Tibial nerve (tissue), 4 donors: ENCODE results near the gene NR2F6. TPM values are rescaled to one million over a fixed set of nuclear protein-coding genes. Genes with fewer than 3 reads are reported as not detected.
A peak's percentile ranks its signal among the peaks of the same experiment; 100 is the strongest.

Experiments
- DNase-seq, 2 donors: peaks; one replicate each; pipeline ENCODE4 v3.0.0-alpha.2; 2019; ENCODE audit warnings: low spot score in 2 of 2
- H3K27ac ChIP-seq, 4 donors: fragments of 200-600 bp; sonication (generic) in 3 of 4; one replicate each; pipeline ENCODE4 v1.5.1; 2017 to 2019; ENCODE audit warnings: mild to moderate bottlenecking in 1 of 4
- H3K27me3 ChIP-seq, 2 donors: fragments of 200-600 bp; sonication (generic) in 1 of 2; one replicate each; pipeline versions ENCODE4 v1.5.1 to v1.6.0; 2017 to 2019
- H3K36me3 ChIP-seq, 3 donors: fragments of 200-600 bp; sonication (generic); one replicate each; pipeline ENCODE4 v1.5.1; 2018 to 2019
- H3K4me1 ChIP-seq, 4 donors: fragments of 200-600 bp; sonication (generic) in 3 of 4; one replicate each; pipeline ENCODE4 v1.5.1; 2017 to 2019
- H3K4me3 ChIP-seq, 4 donors: fragments of 200-600 bp; sonication (generic) in 3 of 4; one replicate each; pipeline ENCODE4 v1.5.1; 2017 to 2019; ENCODE audit warnings: mild to moderate bottlenecking in 1 of 4, moderate library complexity in 1 of 4
- H3K9me3 ChIP-seq, 4 donors: fragments of 200-600 bp; sonication (generic) in 3 of 4; one replicate each; pipeline ENCODE4 v1.5.1; 2017 to 2019
- EP300 ChIP-seq, 2 donors: sonication (generic); formaldehyde crosslinking; IDR thresholded peaks; one replicate each; pipeline ENCODE4 v1.6.1; 2017; ENCODE audit warnings: antibody characterized with exemption in 2 of 2, mild to moderate bottlenecking in 1 of 2
- POLR2A ChIP-seq, 2 donors: fragments of 450-650 bp; IDR thresholded peaks; one replicate each; pipeline ENCODE4 v1.6.1; 2017; ENCODE audit warnings: antibody characterized with exemption in 2 of 2, mild to moderate bottlenecking in 2 of 2, moderate library complexity in 2 of 2
- WGBS, 2 donors: methylation state at CpG; one replicate each; pipeline ENCODE4 v1.1.5; 2018; 5-methylcytosine and 5-hydroxymethylcytosine counted together
- total RNA-seq, 4 donors: library from RNA; depleted of rRNA; stranded (reverse); fragments of >200 nt; gene quantifications; one replicate each; pipeline ENCODE4 v1.1.0, GENCODE V29; 2016
- TF ChIP-seq, protein P1 (sequence below), 5 experiments: fragments of 200-600 bp in 3 of 5; fragments of 450-650 bp in 2 of 5; sonication (generic) in 3 of 5; IDR thresholded peaks; one replicate each; pipeline ENCODE4 v1.5.1; 2016 to 2019; ENCODE audit warnings: antibody characterized with exemption in 5 of 5, mild to moderate bottlenecking in 3 of 5, moderate library complexity in 2 of 5

The NR2F6 gene
- total RNA-seq, 4 donors from 2014 or later, result 30.0 to 46.0 (median 39.5) TPM

DNA sequence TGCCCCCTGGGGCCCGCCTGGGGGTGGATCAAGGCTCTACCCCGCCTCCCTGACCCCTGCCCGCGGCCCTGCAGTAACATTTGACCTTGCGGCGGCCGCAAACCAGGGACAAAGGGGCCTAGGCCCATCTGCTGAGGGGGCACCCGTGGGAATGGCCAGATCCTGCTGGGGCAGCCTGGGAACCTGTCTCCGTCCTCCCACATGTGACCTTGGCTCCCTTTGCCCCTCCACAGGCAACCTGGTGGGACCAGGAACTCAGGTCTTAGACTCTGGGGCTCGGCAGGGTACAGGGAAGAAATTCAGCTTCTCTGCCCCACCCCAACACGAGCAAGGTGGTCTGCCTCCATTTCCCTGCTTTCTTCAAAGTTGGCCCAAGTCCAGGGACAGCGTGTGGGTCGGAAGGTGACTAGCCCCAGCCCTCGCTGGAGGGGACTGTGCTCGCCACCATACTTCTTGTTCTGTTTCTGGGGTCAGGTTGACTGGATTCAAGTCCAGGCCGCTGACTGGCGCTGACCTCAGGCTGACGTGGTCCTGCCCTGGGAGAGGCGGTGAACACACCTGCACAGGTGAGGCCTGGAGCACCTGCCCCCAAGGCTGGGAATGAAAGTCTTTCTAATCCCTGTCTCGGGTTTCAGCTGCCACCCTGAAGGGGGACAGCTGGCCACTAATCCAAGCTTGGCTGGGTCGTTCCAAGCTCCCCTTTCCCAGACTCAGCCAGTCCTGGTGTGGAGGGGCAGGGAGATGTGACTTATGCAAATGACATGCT, 2.5 kb upstream of the NR2F6 start:
- peaks cover 0 to 45% (median 21%) of the 10 kb centered on the region in 4 donors for H3K4me1 ChIP-seq
- H3K9me3 ChIP-seq, result no peaks in the 10 kb centered on the region
- WGBS, 2 donors, result 53 to 58% methylated on average over 20 to 21 of the region's 21 CpGs
- no peak overlapping the region for H3K4me3 ChIP-seq
- H3K36me3 ChIP-seq, result no peaks in the 10 kb centered on the region
- no peaks in the 10 kb centered on the region for H3K27me3 ChIP-seq
- DNase-seq, result no peak
- peak overlapping the region in 3 of 4 donors; percentile 52 to 86 (median 64) for H3K27ac ChIP-seq
- TF ChIP-seq, protein P1, sequence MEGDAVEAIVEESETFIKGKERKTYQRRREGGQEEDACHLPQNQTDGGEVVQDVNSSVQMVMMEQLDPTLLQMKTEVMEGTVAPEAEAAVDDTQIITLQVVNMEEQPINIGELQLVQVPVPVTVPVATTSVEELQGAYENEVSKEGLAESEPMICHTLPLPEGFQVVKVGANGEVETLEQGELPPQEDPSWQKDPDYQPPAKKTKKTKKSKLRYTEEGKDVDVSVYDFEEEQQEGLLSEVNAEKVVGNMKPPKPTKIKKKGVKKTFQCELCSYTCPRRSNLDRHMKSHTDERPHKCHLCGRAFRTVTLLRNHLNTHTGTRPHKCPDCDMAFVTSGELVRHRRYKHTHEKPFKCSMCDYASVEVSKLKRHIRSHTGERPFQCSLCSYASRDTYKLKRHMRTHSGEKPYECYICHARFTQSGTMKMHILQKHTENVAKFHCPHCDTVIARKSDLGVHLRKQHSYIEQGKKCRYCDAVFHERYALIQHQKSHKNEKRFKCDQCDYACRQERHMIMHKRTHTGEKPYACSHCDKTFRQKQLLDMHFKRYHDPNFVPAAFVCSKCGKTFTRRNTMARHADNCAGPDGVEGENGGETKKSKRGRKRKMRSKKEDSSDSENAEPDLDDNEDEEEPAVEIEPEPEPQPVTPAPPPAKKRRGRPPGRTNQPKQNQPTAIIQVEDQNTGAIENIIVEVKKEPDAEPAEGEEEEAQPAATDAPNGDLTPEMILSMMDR (IDR thresholded peaks at IDR 0.05), result no peak
- TF ChIP-seq EP300 (IDR thresholded peaks at IDR 0.05), result no peak
- no peak for TF ChIP-seq POLR2A (IDR thresholded peaks at IDR 0.05)

DNA sequence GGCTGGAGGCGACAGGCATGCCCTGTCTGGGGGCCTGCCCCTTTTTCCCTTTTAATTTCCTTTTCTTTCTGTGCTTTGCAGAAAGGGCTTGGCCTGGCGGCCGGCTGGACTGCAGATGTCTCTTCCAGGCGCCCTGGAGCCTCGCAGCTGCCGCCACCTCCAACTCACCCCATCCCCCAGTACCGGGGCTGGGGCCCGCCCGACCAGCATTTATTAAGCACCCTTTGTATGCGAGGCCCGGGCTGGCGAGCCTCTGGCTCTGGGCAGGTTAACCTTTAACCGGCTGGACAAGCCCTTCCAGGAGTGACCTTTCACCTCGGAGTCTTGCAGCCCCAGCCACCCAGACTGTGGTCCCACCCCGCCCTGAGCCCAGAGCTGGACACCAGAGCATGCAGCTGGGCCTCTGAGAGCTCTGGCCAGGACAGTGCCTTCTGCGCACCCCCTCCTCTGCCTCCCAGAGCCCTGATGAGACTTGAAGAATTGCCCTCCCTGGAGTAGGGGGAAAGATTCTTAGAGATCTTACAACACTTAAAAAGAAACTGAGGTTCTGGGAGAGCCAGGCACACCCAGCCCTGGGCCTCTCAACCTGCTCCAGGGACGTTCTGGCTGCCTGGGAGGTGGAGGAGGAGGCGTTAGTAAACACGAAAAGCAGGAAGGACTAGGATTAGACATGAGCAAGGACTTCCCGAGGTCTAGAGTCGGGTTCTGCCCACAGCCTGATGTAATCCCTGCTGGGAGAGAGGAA, 1.1 kb upstream of the NR2F6 start:
- WGBS, 2 donors, result 9 to 15% methylated on average over 20 of the region's 21 CpGs
- peak overlapping the region; percentile 52 to 76 (median 66) for H3K4me3 ChIP-seq
- peaks cover 0 to 59% (median 34%) of the 10 kb centered on the region in 4 donors for H3K4me1 ChIP-seq
- TF ChIP-seq, protein P1 (IDR thresholded peaks at IDR 0.05), result no peak
- TF ChIP-seq POLR2A (IDR thresholded peaks at IDR 0.05) (no peak), EP300 (IDR thresholded peaks at IDR 0.05) (no peak)
- DNase-seq, result peak in 1 of 2 donors; percentile 28
- H3K27ac ChIP-seq, result peak overlapping the region; percentile 39 to 93 (median 86)
- H3K9me3 ChIP-seq, result no peaks in the 10 kb centered on the region
- H3K27me3 ChIP-seq, result no peaks in the 10 kb centered on the region
- no peaks in the 10 kb centered on the region for H3K36me3 ChIP-seq

DNA sequence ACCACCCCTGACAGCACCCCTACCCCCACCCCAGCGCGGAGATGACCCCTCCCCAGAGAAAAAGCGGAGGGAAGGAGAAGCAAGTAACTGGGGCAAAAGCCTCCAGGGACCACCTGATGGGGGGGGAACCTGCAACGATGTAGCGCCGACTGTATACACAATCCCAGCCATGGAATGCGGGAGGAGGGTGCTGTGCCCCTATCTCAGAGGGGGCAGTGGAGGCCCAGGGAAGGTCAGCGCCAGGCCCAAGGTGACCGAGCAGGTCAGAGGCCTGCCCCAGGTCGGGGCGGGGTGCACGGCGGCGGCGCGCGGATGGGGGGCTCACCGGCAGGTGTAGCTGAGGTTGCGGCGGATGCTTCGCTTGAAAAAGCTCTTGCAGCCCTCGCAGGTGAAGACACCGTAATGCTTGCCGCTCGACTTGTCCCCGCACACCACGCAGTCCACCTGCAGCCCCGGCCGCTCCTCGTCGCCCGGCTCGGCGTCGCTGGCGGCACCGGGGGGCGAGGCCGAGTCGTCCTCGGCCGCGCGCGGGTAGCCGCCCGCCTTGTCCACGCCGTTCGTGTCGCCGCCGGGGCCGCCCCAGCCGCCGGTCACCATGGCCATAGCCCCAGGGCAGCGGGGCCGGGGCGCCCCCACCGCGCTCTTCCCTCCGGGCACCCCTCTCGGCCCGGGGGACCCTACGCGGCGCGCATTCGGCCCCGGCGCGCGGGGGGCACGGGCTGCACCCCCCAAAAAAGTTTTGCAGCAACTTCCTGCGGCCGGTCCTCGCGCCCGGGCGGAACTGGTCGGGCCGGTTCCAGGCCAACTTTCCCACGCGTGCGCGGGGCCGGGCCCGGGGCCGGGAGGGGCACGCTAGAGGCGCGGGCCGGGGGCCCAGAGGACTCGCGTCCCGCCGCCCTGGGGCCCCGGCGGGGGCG, 843 bp downstream of the NR2F6 start:
- TF ChIP-seq, protein P1 (IDR thresholded peaks at IDR 0.05), result no peak
- no peak for TF ChIP-seq EP300 (IDR thresholded peaks at IDR 0.05)
- no peak for TF ChIP-seq POLR2A (IDR thresholded peaks at IDR 0.05)
- 0 to 1% methylated on average over 26 to 39 of the region's 100 CpGs for WGBS, 2 donors
- DNase-seq, result no peak

DNA sequence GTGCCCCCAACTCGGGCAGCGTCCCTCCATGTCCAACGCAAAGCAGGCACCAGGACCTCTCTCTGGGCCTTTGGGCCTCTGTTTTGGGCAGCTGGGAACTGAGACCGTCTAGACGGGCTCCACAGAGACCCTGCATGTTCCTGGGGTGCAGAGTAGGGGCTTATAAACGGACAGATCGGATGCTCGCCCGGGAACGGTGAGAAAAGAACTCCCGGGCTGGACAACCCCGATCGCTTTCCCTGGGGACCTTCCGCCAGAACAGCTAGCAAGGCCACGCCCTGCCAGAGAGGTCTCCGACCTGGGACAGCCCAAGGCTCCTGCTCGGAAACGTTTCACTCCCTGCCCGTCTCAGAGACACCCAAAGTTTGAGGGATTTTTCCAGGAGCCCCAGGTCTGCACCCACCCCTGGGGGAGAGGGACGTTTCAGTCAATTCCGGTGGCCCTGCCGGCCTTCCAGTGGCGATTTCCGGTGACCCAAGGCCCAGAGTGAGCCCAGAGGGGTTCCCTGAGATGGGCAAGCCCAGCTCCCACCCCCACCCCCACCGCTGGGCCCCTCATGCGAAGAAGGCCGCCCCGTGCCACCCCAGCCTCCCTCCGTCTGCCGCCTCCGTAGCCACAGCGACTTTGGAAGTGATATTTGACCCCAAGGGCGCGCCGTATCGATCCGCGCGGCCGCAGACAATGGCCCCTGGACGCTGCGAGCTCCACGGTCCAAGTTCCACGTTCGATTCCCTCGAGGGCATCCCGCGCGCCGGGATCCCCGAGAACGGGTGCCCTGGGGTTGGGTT, 1.7 kb downstream of the NR2F6 start:
- peaks cover 0 to 17% (median 0%) of the 10 kb centered on the region in 3 donors for H3K36me3 ChIP-seq
- no peaks in the 10 kb centered on the region for H3K27me3 ChIP-seq
- H3K4me1 ChIP-seq, result peaks cover 0 to 61% (median 37%) of the 10 kb centered on the region in 4 donors
- TF ChIP-seq POLR2A (IDR thresholded peaks at IDR 0.05) (no peak), EP300 (IDR thresholded peaks at IDR 0.05) (no peak)
- TF ChIP-seq, protein P1 (IDR thresholded peaks at IDR 0.05), result no peak
- peak; percentile 58 to 59 for DNase-seq
- WGBS, 2 donors, result 12 to 13% methylated on average over 22 to 45 of the region's 52 CpGs
- no peaks in the 10 kb centered on the region for H3K9me3 ChIP-seq
- H3K27ac ChIP-seq, result peak overlapping the region; percentile 43 to 87 (median 84)
- H3K4me3 ChIP-seq, result peak overlapping the region; percentile 66 to 86 (median 72)

More for the DNA sequence above, 843 bp downstream of the NR2F6 start:
- Histone ChIP-seq H3K27me3 (no peaks in the 10 kb centered on the region), H3K36me3 (peaks cover 0 to 10% (median 0%) of the 10 kb centered on the region in 3 donors), H3K9me3 (no peaks in the 10 kb centered on the region), H3K27ac (peak overlapping the region; percentile 43 to 87 (median 84)), H3K4me1 (peaks cover 0 to 66% (median 37%) of the 10 kb centered on the region in 4 donors), H3K4me3 (peak overlapping the region; percentile 66 to 86 (median 72))
